HG02588 (cell line): ENCODE results near the gene NCAPD2.
"Not testable (repeated sequence)": the region's sequence is repeated elsewhere in the genome, so short reads cannot be mapped to it uniquely, and the experiment has no call there.

Experiments used
- ATAC-seq: cut with Tn5 transposase; IDR thresholded peaks from one replicate; pipeline ENCODE4 v1.9.1; 2021; ENCODE audit warnings: mild to moderate bottlenecking, moderate library complexity; ENCODE audit not compliant: unreplicated experiment

NCAPD2 gene

GRCh38 chr12:6462234-6462995 is 31.5 kb upstream of the NCAPD2 start:
- no peak for ATAC-seq

- no peak for ATAC-seq
Observed at GRCh38 chr12:6463216-6463615, 30.7 kb upstream of the NCAPD2 start.

- ATAC-seq = no peak
Observed at GRCh38 chr12:6463858-6464257, 30.0 kb upstream of the NCAPD2 start.

GRCh38 chr12:6464531-6464930 is 29.4 kb upstream of the NCAPD2 start:
- no peak for ATAC-seq

- no peak for ATAC-seq
Observed at GRCh38 chr12:6465467-6466183, 28.3 kb upstream of the NCAPD2 start.

GRCh38 chr12:6466184-6466573 is 27.7 kb upstream of the NCAPD2 start:
- ATAC-seq = no peak

- not testable (repeated sequence) for ATAC-seq
Observed at GRCh38 chr12:6466751-6467150, 27.2 kb upstream of the NCAPD2 start.

- ATAC-seq = not testable (repeated sequence)
Observed at GRCh38 chr12:6467571-6468282, 26.2 kb upstream of the NCAPD2 start.

- ATAC-seq = no peak
Observed at GRCh38 chr12:6468283-6468575, 25.7 kb upstream of the NCAPD2 start.

GRCh38 chr12:6469092-6469491 is 24.8 kb upstream of the NCAPD2 start:
- ATAC-seq = no peak

GRCh38 chr12:6469609-6470374 is 24.1 kb upstream of the NCAPD2 start:
- no peak for ATAC-seq

GRCh38 chr12:6470375-6471163 is 23.3 kb upstream of the NCAPD2 start, which contains the start of gene VAMP1:
VAMP1 (minus strand) TSS chr12:6470677; CDS start chr12:6470531, 146 bp downstream.
- ATAC-seq = peak; percentile 88

GRCh38 chr12:6471989-6472360 is 21.9 kb upstream of the NCAPD2 start:
- ATAC-seq = no peak

- no peak for ATAC-seq
Observed at GRCh38 chr12:6472491-6472890, 21.4 kb upstream of the NCAPD2 start.

GRCh38 chr12:6475233-6475975 is 18.5 kb upstream of the NCAPD2 start:
- not testable (repeated sequence) for ATAC-seq

GRCh38 chr12:6476489-6476888 is 17.4 kb upstream of the NCAPD2 start:
- no peak for ATAC-seq

- not testable (repeated sequence) for ATAC-seq
Observed at GRCh38 chr12:6477601-6478377, 16.1 kb upstream of the NCAPD2 start.

GRCh38 chr12:6478416-6478815 is 15.5 kb upstream of the NCAPD2 start:
- ATAC-seq = no peak

GRCh38 chr12:6488240-6488639 is 5.7 kb upstream of the NCAPD2 start:
- ATAC-seq = no peak
